ENCODE results near the gene ZNF554.

DNA sequence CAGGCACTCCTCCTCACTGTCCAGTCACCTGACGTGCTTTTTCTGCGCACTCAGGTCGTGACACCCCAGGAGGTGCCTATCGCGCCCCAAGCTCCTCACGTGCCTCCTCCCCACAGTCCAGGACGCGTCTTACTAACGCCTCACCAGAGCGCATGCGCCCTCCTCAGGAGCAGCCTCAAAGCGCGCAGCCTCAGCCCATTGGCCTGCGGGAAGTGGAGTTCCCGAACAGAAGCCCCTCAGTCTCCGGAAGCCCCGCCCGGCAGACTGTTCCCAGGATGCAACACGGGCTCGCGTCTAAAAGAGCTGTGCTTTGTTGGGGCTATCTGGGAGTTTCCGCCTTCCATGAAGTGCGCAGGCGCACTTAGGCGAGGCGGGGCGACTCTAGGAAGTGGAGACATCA is 39.2 kb downstream of the ZNF554 start:
- TF ChIP-seq, protein P1, sequence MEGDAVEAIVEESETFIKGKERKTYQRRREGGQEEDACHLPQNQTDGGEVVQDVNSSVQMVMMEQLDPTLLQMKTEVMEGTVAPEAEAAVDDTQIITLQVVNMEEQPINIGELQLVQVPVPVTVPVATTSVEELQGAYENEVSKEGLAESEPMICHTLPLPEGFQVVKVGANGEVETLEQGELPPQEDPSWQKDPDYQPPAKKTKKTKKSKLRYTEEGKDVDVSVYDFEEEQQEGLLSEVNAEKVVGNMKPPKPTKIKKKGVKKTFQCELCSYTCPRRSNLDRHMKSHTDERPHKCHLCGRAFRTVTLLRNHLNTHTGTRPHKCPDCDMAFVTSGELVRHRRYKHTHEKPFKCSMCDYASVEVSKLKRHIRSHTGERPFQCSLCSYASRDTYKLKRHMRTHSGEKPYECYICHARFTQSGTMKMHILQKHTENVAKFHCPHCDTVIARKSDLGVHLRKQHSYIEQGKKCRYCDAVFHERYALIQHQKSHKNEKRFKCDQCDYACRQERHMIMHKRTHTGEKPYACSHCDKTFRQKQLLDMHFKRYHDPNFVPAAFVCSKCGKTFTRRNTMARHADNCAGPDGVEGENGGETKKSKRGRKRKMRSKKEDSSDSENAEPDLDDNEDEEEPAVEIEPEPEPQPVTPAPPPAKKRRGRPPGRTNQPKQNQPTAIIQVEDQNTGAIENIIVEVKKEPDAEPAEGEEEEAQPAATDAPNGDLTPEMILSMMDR (IDR thresholded peaks at IDR 0.05; ENCODE audit: low read depth, low read length): no peak
- no peak for TF ChIP-seq EZH2phosphoT487 (IDR thresholded peaks at IDR 0.05; ENCODE audit: low read depth)
